Brain microvascular endothelial cell (primary cell): ENCODE data around the gene PTPN14.

Experiments used
- DNase-seq: peaks from one replicate; pipeline ENCODE4 v3.0.0-alpha.2; 2020
- H3K27ac ChIP-seq: fragments of 250-450 bp; sonication (Bioruptor Pico); 2 replicates; pipeline ENCODE4 v1.5.1; 2020; ENCODE audit warnings: mild to moderate bottlenecking, moderate library complexity
- H3K27me3 ChIP-seq: fragments of 250-450 bp; sonication (Bioruptor Pico); replicated peaks from 2 replicates; pipeline ENCODE4 v1.5.1; 2020; ENCODE audit warnings: mild to moderate bottlenecking
- H3K36me3 ChIP-seq: fragments of 250-450 bp; sonication (Bioruptor Pico); replicated peaks from 2 replicates; pipeline ENCODE4 v1.5.1; 2020; ENCODE audit warnings: mild to moderate bottlenecking
- H3K4me3 ChIP-seq: 2 replicates; pipeline ENCODE4 v1.5.1; 2011; ENCODE audit warnings: low read depth, mild to moderate bottlenecking, control low read depth, low read length, moderate library complexity
- CTCF ChIP-seq: IDR thresholded peaks from 2 replicates; pipeline ENCODE4 v1.5.1; 2011; ENCODE audit warnings: low read depth, mild to moderate bottlenecking, moderate library complexity, low read length, control low read depth, inconsistent platforms; ENCODE audit errors: missing control alignments
- in situ Hi-C: cut with HindIII; loops from 2 replicates; pipeline ENCODE4 v1.10.0; 2017; ENCODE audit warnings: low sequenced_read_pairs, low pct_ligation_motif_present

PTPN14 gene

GRCh38 chr1:214467078-214467585 is 84.3 kb downstream of the PTPN14 start:
- no peaks in the 10 kb centered on the region for H3K27me3 ChIP-seq
- DNase-seq, result no peak
- H3K27ac ChIP-seq, result no peak overlapping the region
- in situ Hi-C loops, result no loop called here
- no peak for TF ChIP-seq CTCF
- H3K4me3 ChIP-seq, result no peak overlapping the region
- peaks cover 8% of the 10 kb centered on the region for H3K36me3 ChIP-seq

GRCh38 chr1:214466403-214467077 is 84.9 kb downstream of the PTPN14 start:
- no peak for TF ChIP-seq CTCF
- H3K4me3 ChIP-seq, result no peak overlapping the region
- DNase-seq, result no peak
- in situ Hi-C loops, result no loop called here
- H3K27me3 ChIP-seq, result no peaks in the 10 kb centered on the region
- H3K27ac ChIP-seq, result no peak overlapping the region
- peaks cover 8% of the 10 kb centered on the region for H3K36me3 ChIP-seq

- Histone ChIP-seq H3K4me3 (no peak overlapping the region), H3K27me3 (no peaks in the 10 kb centered on the region), H3K36me3 (peaks cover 8% of the 10 kb centered on the region), H3K27ac (no peak overlapping the region)
- TF ChIP-seq CTCF, result no peak
- DNase-seq, result no peak
- in situ Hi-C loops, result no loop called here
Observed at GRCh38 chr1:214464445-214465287, 86.7 kb downstream of the PTPN14 start.

- no peak overlapping the region for H3K4me3 ChIP-seq
Observed at GRCh38 chr1:214463596-214463995, 87.8 kb downstream of the PTPN14 start.

GRCh38 chr1:214462882-214463281 is 88.5 kb downstream of the PTPN14 start:
- Histone ChIP-seq H3K4me3 (no peak overlapping the region), H3K36me3 (peaks cover 8% of the 10 kb centered on the region), H3K27ac (no peak overlapping the region), H3K27me3 (no peaks in the 10 kb centered on the region)
- TF ChIP-seq CTCF, result no peak
- in situ Hi-C loops, result no loop called here
- DNase-seq, result no peak

More at GRCh38 chr1:214463596-214463995, 87.8 kb downstream of the PTPN14 start:
- no peak for TF ChIP-seq CTCF
- no peak for DNase-seq
- Histone ChIP-seq H3K36me3 (peaks cover 8% of the 10 kb centered on the region), H3K27ac (no peak overlapping the region), H3K27me3 (no peaks in the 10 kb centered on the region)
- in situ Hi-C loops, result no loop called here
